ENCODE results near the gene ST3GAL5. TPM values are rescaled to one million over a fixed set of nuclear protein-coding genes. Genes with fewer than 3 reads are reported as not detected.

Gene ST3GAL5
- total RNA-seq, 1 donor from 2014 or later, result 7.7 TPM

- no peak for DNase-seq
- intact Hi-C loops (cut with micrococcal nuclease), result no loop called here
- no peak for ATAC-seq
Observed at GRCh38 chr2:85819811-85820510, 68.8 kb downstream of the ST3GAL5 start.

GRCh38 chr2:85814802-85815550, 73.8 kb downstream of the ST3GAL5 start:
- intact Hi-C loops (cut with micrococcal nuclease), result loop anchor here (5.0 kb wide), 1 partner anchor 88 kb away; no protein-coding TSS in a partner anchor

GRCh38 chr2:85813982-85814801, 74.6 kb downstream of the ST3GAL5 start:
- intact Hi-C loops (cut with micrococcal nuclease), result loop anchor here (5.0 kb wide), 1 partner anchor 87 kb away; no protein-coding TSS in a partner anchor
- ATAC-seq (peak; percentile 96), DNase-seq (peak; percentile 95)

More at GRCh38 chr2:85814802-85815550, 73.8 kb downstream of the ST3GAL5 start:
- no peak for DNase-seq
- ATAC-seq, result peak; percentile 37

- no peak for DNase-seq
- intact Hi-C loops (cut with micrococcal nuclease), result loop anchor here (5.0 kb wide), 1 partner anchor 86 kb away; no protein-coding TSS in a partner anchor
- no peak for ATAC-seq
Observed at GRCh38 chr2:85813211-85813981, 75.4 kb downstream of the ST3GAL5 start.

- DNase-seq, result no peak
- intact Hi-C loops (cut with micrococcal nuclease), result loop anchor here (5.0 kb wide), 1 partner anchor 85 kb away; no protein-coding TSS in a partner anchor
- no peak for ATAC-seq
Observed at GRCh38 chr2:85812094-85812735, 76.6 kb downstream of the ST3GAL5 start.

GRCh38 chr2:85811180-85812093, 77.4 kb downstream of the ST3GAL5 start:
- ATAC-seq (peak; percentile 46), DNase-seq (peak; percentile 70)
- intact Hi-C loops (cut with micrococcal nuclease), result loop anchor here (5.0 kb wide), 1 partner anchor 84 kb away; no protein-coding TSS in a partner anchor

- DNase-seq, result no peak
- ATAC-seq, result no peak
Observed at GRCh38 chr2:85810371-85811179, 78.2 kb downstream of the ST3GAL5 start.

GRCh38 chr2:85807756-85808155, 81.0 kb downstream of the ST3GAL5 start:
- intact Hi-C loops (cut with micrococcal nuclease), result no loop called here
- ATAC-seq (no peak), DNase-seq (no peak)

More at GRCh38 chr2:85810371-85811179, 78.2 kb downstream of the ST3GAL5 start:
- intact Hi-C loops (cut with micrococcal nuclease), result loop anchor here (5.0 kb wide), 1 partner anchor 83 kb away; no protein-coding TSS in a partner anchor

GRCh38 chr2:85806358-85807118, 82.3 kb downstream of the ST3GAL5 start:
- ATAC-seq (no peak), DNase-seq (no peak)
- intact Hi-C loops (cut with micrococcal nuclease), result no loop called here

GRCh38 chr2:85804583-85804982, 84.2 kb downstream of the ST3GAL5 start:
- intact Hi-C loops (cut with micrococcal nuclease), result no loop called here
- ATAC-seq (peak; percentile 36), DNase-seq (no peak)

- DNase-seq (no peak), ATAC-seq (no peak)
- intact Hi-C loops (cut with micrococcal nuclease), result no loop called here
Observed at GRCh38 chr2:85803704-85804425, 84.9 kb downstream of the ST3GAL5 start.

- no peak for DNase-seq
- intact Hi-C loops (cut with micrococcal nuclease), result no loop called here
Observed at GRCh38 chr2:85802354-85803103, 86.3 kb downstream of the ST3GAL5 start.

GRCh38 chr2:85801871-85802270, 86.9 kb downstream of the ST3GAL5 start:
- intact Hi-C loops (cut with micrococcal nuclease), result no loop called here
- ATAC-seq (no peak), DNase-seq (no peak)

More at GRCh38 chr2:85802354-85803103, 86.3 kb downstream of the ST3GAL5 start:
- ATAC-seq, result no peak

GRCh38 chr2:85800586-85800985, 88.2 kb downstream of the ST3GAL5 start:
- no peak for ATAC-seq
- intact Hi-C loops (cut with micrococcal nuclease), result no loop called here
- no peak for DNase-seq

Measured in left ventricle myocardium superior (tissue), 1 donor.